GM18520 (cell line): Measurements from ENCODE around the gene GPHN.

Source experiments
- ATAC-seq: cut with Tn5 transposase; IDR thresholded peaks from one replicate; pipeline ENCODE4 v1.9.1; 2021; ENCODE audit not compliant: unreplicated experiment

Gene GPHN

GRCh38 chr14:67207810-67208209, 699.9 kb downstream of the GPHN start:
- no peak for ATAC-seq

- no peak for ATAC-seq
Observed at GRCh38 chr14:67218126-67218525, 710.2 kb downstream of the GPHN start.

- ATAC-seq = no peak
Observed at GRCh38 chr14:67221248-67221981, 713.5 kb downstream of the GPHN start.

GRCh38 chr14:67221982-67222328, 714.0 kb downstream of the GPHN start:
- no peak for ATAC-seq

- no peak for ATAC-seq
Observed at GRCh38 chr14:67225523-67225922, 717.6 kb downstream of the GPHN start.

GRCh38 chr14:67228325-67228984, 720.5 kb downstream of the GPHN start:
- ATAC-seq = no peak
